Stimulated activated CD4-positive, alpha-beta T cell treated with anti-CD3 and anti-CD28 coated beads, Interleukin-12 subunit alpha, Interleukin-12 subunit beta, amount 100 ng/mL, for 24 hours (primary cell): ENCODE results near the gene IRF6.

Experiments
- DNase-seq, 2 experiments: peaks; one replicate each; pipeline ENCODE4 v3.0.0-alpha.2; 2020; ENCODE audit warnings: low read depth in 2 of 2

The IRF6 gene

DNA sequence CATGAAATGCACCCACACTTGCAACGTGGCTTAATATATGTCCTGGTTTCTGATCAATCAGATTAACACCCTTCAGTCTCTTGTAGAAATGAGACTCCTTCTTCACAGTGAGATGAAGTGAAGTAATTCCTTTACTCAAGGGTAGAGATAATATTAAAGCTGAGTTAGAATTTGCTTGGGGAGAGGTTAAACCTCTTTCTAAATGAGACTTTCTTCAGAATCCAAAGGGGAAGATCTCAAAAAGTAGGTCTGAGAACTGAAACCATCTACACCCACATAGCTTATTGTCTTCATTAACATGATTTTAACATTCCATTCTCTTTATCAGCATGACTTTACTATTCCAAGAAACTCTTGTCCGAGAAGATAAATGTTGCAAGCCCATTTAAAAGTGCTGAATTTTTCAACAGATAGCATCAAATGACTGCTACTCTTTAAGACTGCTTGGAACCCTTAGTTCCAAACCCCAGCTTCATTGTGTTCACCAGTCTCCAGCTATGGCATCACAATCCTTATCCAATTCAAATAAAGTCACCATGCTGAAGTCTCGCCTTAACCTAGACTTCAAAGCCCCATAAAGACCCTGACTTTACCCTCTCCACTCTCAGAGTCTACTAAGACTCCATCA, 69.3 kb downstream of the IRF6 start:
- DNase-seq: no peak
